ENCODE data around the gene DIP2C.

The DIP2C gene

GRCh38 chr10:677038-677437, 12.4 kb downstream of the DIP2C start:
- DNase-seq: no peak

GRCh38 chr10:676178-676577, 13.3 kb downstream of the DIP2C start:
- DNase-seq: no peak

GRCh38 chr10:675532-675931, 13.9 kb downstream of the DIP2C start:
- DNase-seq: no peak

- no peak for DNase-seq
These were observed 16.0 kb downstream of the DIP2C start for GRCh38 chr10:673492-673891.

GRCh38 chr10:672992-673391, 16.5 kb downstream of the DIP2C start:
- no peak for DNase-seq

- no peak for DNase-seq
These were observed 17.3 kb downstream of the DIP2C start for GRCh38 chr10:672203-672602.

- DNase-seq: no peak
These were observed 18.5 kb downstream of the DIP2C start for GRCh38 chr10:670990-671389.

GRCh38 chr10:670038-670437, 19.4 kb downstream of the DIP2C start:
- DNase-seq: no peak

- no peak for DNase-seq
These were observed 20.5 kb downstream of the DIP2C start for GRCh38 chr10:668786-669485.

- DNase-seq: no peak
These were observed 21.8 kb downstream of the DIP2C start for GRCh38 chr10:667602-668143.

GRCh38 chr10:667096-667495, 22.4 kb downstream of the DIP2C start:
- no peak for DNase-seq

- no peak for DNase-seq
These were observed 23.0 kb downstream of the DIP2C start for GRCh38 chr10:666237-667012.

- DNase-seq: no peak
These were observed 23.8 kb downstream of the DIP2C start for GRCh38 chr10:665579-666091.

- DNase-seq: no peak
These were observed 24.6 kb downstream of the DIP2C start for GRCh38 chr10:664893-665292.

GRCh38 chr10:664301-664700, 25.2 kb downstream of the DIP2C start:
- no peak for DNase-seq

- DNase-seq: no peak
These were observed 25.6 kb downstream of the DIP2C start for GRCh38 chr10:663831-664251.

GRCh38 chr10:663466-663751, 26.1 kb downstream of the DIP2C start:
- DNase-seq: no peak

- DNase-seq: no peak
These were observed 26.6 kb downstream of the DIP2C start for GRCh38 chr10:662686-663465.

GRCh38 chr10:662223-662605, 27.3 kb downstream of the DIP2C start:
- no peak for DNase-seq

- DNase-seq: no peak
These were observed 27.8 kb downstream of the DIP2C start for GRCh38 chr10:661597-662222.

GRCh38 chr10:660970-661596, 28.4 kb downstream of the DIP2C start:
- DNase-seq: no peak

- DNase-seq: peak; percentile 74
These were observed 29.0 kb downstream of the DIP2C start for GRCh38 chr10:660413-660969.
